COLO668 (cell line): ENCODE results near the gene GRID1.
"Not testable (repeated sequence)": the region's sequence is repeated elsewhere in the genome, so short reads cannot be mapped to it uniquely, and the experiment has no call there.

Source experiments
- DNase-seq: peaks from one replicate; lab custom pipeline; 2025; ENCODE audit not compliant: unreplicated experiment; lab: John Stamatoyannopoulos, UW

Gene GRID1

GRCh38 chr10:86113044-86113443, 253.6 kb downstream of the GRID1 start:
- DNase-seq: no peak

GRCh38 chr10:86111902-86112545, 254.6 kb downstream of the GRID1 start:
- DNase-seq: no peak

- DNase-seq: no peak
Measured at GRCh38 chr10:86110156-86110786, 256.3 kb downstream of the GRID1 start.

GRCh38 chr10:86109421-86109820, 257.2 kb downstream of the GRID1 start:
- DNase-seq: no peak

- no peak for DNase-seq
Measured at GRCh38 chr10:86108696-86109095, 257.9 kb downstream of the GRID1 start.

GRCh38 chr10:86107611-86108310, 258.8 kb downstream of the GRID1 start:
- DNase-seq: not testable (repeated sequence)

- no peak for DNase-seq
Measured at GRCh38 chr10:86107131-86107530, 259.5 kb downstream of the GRID1 start.

GRCh38 chr10:86106616-86107015, 260.0 kb downstream of the GRID1 start:
- DNase-seq: no peak

- DNase-seq: no peak
Measured at GRCh38 chr10:86105640-86106039, 261.0 kb downstream of the GRID1 start.

GRCh38 chr10:86105181-86105580, 261.4 kb downstream of the GRID1 start:
- no peak for DNase-seq

- DNase-seq: no peak
Measured at GRCh38 chr10:86104611-86105145, 261.9 kb downstream of the GRID1 start.

GRCh38 chr10:86104156-86104555, 262.4 kb downstream of the GRID1 start:
- DNase-seq: no peak

- DNase-seq: no peak
Measured at GRCh38 chr10:86103391-86104101, 263.0 kb downstream of the GRID1 start.

- DNase-seq: no peak
Measured at GRCh38 chr10:86102451-86102850, 264.1 kb downstream of the GRID1 start.

- DNase-seq: no peak
Measured at GRCh38 chr10:86102031-86102430, 264.6 kb downstream of the GRID1 start.

GRCh38 chr10:86100581-86101061, 266.0 kb downstream of the GRID1 start:
- DNase-seq: no peak

GRCh38 chr10:86099542-86100334, 266.9 kb downstream of the GRID1 start:
- DNase-seq: no peak

GRCh38 chr10:86098187-86098881, 268.3 kb downstream of the GRID1 start:
- no peak for DNase-seq

GRCh38 chr10:86095061-86095460, 271.5 kb downstream of the GRID1 start:
- not testable (repeated sequence) for DNase-seq

- not testable (repeated sequence) for DNase-seq
Measured at GRCh38 chr10:86092311-86092710, 274.3 kb downstream of the GRID1 start.
